A204.1 (cell line): ENCODE measurements around the gene CENPW.

Experiments used
- FAIRE-seq: peaks from 2 replicates; lab custom pipeline; 2012; peaks lifted over from hg19 to GRCh38; lab: Jason Lieb, UNC

Gene CENPW

GRCh38 chr6:126374372-126374771, 34.5 kb downstream of the CENPW start:
- FAIRE-seq = no peak

- no peak for FAIRE-seq
These were observed 36.8 kb downstream of the CENPW start for GRCh38 chr6:126376682-126377081.

GRCh38 chr6:126377594-126378153, 37.8 kb downstream of the CENPW start:
- no peak for FAIRE-seq

GRCh38 chr6:126380072-126380583, 40.2 kb downstream of the CENPW start:
- FAIRE-seq = no peak

- FAIRE-seq = no peak
These were observed 41.6 kb downstream of the CENPW start for GRCh38 chr6:126381498-126381897.

- no peak for FAIRE-seq
These were observed 43.3 kb downstream of the CENPW start for GRCh38 chr6:126383203-126383602.

GRCh38 chr6:126385536-126385935, 45.6 kb downstream of the CENPW start:
- FAIRE-seq = no peak

- no peak for FAIRE-seq
These were observed 48.2 kb downstream of the CENPW start for GRCh38 chr6:126388104-126388598.

- FAIRE-seq = no peak
These were observed 56.2 kb downstream of the CENPW start for GRCh38 chr6:126396131-126396530.
